H9 (cell line): Measurements from ENCODE around the gene HRH1. TPM values are rescaled to one million over a fixed set of nuclear protein-coding genes. Genes with fewer than 3 reads are reported as not detected.

Experiments used
- DNase-seq: peaks from one replicate; pipeline ENCODE4 v3.0.0-alpha.2; 2017
- H2AFZ ChIP-seq: one replicate; pipeline ENCODE4 v1.6.1; 2013; ENCODE audit warnings: mild to moderate bottlenecking, low read length, control low read depth, moderate library complexity
- H2AK5ac ChIP-seq: 2 replicates; pipeline ENCODE4 v1.6.1; 2013; ENCODE audit warnings: low read length, control low read depth, mixed read lengths; ENCODE audit not compliant: insufficient read length
- H2BK120ac ChIP-seq: one replicate; pipeline ENCODE4 v1.6.1; 2013; ENCODE audit warnings: low read depth, mild to moderate bottlenecking, low read length, control low read depth, inconsistent platforms; ENCODE audit not compliant: poor library complexity, severe bottlenecking
- H2BK12ac ChIP-seq: 2 replicates; pipeline ENCODE4 v1.6.1; 2013; ENCODE audit warnings: low read length, control low read depth, mixed read lengths, low read depth; ENCODE audit not compliant: insufficient read length
- H2BK15ac ChIP-seq: 2 replicates; pipeline ENCODE4 v1.6.1; 2013; ENCODE audit warnings: low read depth, low read length, control low read depth
- H2BK20ac ChIP-seq: one replicate; pipeline ENCODE4 v1.6.1; 2013; ENCODE audit warnings: low read depth, mild to moderate bottlenecking, low read length, control low read depth, inconsistent platforms; ENCODE audit not compliant: poor library complexity, severe bottlenecking
- H2BK5ac ChIP-seq: 2 replicates; pipeline ENCODE4 v1.6.1; 2013; ENCODE audit warnings: low read length, control low read depth, mixed read lengths; ENCODE audit not compliant: insufficient read length
- H3K14ac ChIP-seq: 2 replicates; pipeline ENCODE4 v1.6.1; 2013; ENCODE audit warnings: low read length, control low read depth; ENCODE audit not compliant: insufficient read depth
- H3K18ac ChIP-seq: 2 replicates; pipeline ENCODE4 v1.6.1; 2013; ENCODE audit warnings: low read depth, mild to moderate bottlenecking, mixed read lengths, low read length, control low read depth; ENCODE audit not compliant: insufficient read length
- H3K23ac ChIP-seq: 2 replicates; pipeline ENCODE4 v1.6.1; 2013; ENCODE audit warnings: low read length, control low read depth, mixed read lengths, low read depth; ENCODE audit not compliant: insufficient read length
- H3K23me2 ChIP-seq: 2 replicates; pipeline ENCODE4 v1.6.1; 2013; ENCODE audit warnings: low read depth, mild to moderate bottlenecking, mixed read lengths, low read length, control low read depth; ENCODE audit not compliant: insufficient read length, poor library complexity, severe bottlenecking
- H3K27ac ChIP-seq: 2 replicates; pipeline ENCODE4 v1.5.1; 2013; ENCODE audit warnings: low read length, control low read depth, mixed read lengths, low read depth; ENCODE audit not compliant: insufficient read length
- H3K27me3 ChIP-seq: 2 replicates; pipeline ENCODE4 v1.6.1; 2013; ENCODE audit warnings: low read length, control low read depth, inconsistent platforms; ENCODE audit not compliant: insufficient read depth
- H3K4ac ChIP-seq: 2 replicates; pipeline ENCODE4 v1.6.1; 2013; ENCODE audit warnings: low read depth, mild to moderate bottlenecking, control low read depth, inconsistent platforms, low read length, moderate library complexity
- H3K4me1 ChIP-seq: 2 replicates; pipeline ENCODE4 v1.6.1; 2013; ENCODE audit warnings: low read length, control low read depth, inconsistent platforms; ENCODE audit not compliant: insufficient read depth
- H3K4me2 ChIP-seq: 2 replicates; pipeline ENCODE4 v1.6.1; 2013; ENCODE audit warnings: low read length, control low read depth, mixed read lengths; ENCODE audit not compliant: insufficient read length, insufficient read depth
- H3K56ac ChIP-seq: 2 replicates; pipeline ENCODE4 v1.6.1; 2013; ENCODE audit warnings: low read depth, mild to moderate bottlenecking, mixed read lengths, low read length, control low read depth; ENCODE audit not compliant: insufficient read length
- H3K79me1 ChIP-seq: 2 replicates; pipeline ENCODE4 v1.6.1; 2013; ENCODE audit warnings: low read depth, mild to moderate bottlenecking, moderate library complexity, low read length, control low read depth, inconsistent platforms; ENCODE audit not compliant: insufficient read depth, poor library complexity, severe bottlenecking
- H3K79me2 ChIP-seq: 2 replicates; pipeline ENCODE4 v1.6.1; 2013; ENCODE audit warnings: low read length, control low read depth, inconsistent platforms; ENCODE audit not compliant: insufficient read depth
- H3K9ac ChIP-seq: 2 replicates; pipeline ENCODE4 v1.6.1; 2013; ENCODE audit warnings: low read length, control low read depth, mixed read lengths; ENCODE audit not compliant: insufficient read length; ENCODE audit errors: extremely low read depth
- H3K9me3 ChIP-seq: one replicate; pipeline ENCODE4 v1.6.1; 2013; ENCODE audit warnings: low read depth, low read length, inconsistent platforms; ENCODE audit not compliant: control insufficient read depth
- H3T11ph ChIP-seq: one replicate; pipeline ENCODE4 v1.6.1; 2013; ENCODE audit warnings: mild to moderate bottlenecking, low read length, control low read depth, inconsistent platforms
- H4K20me1 ChIP-seq: one replicate; pipeline ENCODE4 v1.6.1; 2013; ENCODE audit not compliant: control insufficient read depth, insufficient read length, insufficient read depth
- H4K5ac ChIP-seq: 2 replicates; pipeline ENCODE4 v1.6.1; 2013; ENCODE audit warnings: low read depth, mild to moderate bottlenecking, mixed read lengths, low read length, control low read depth; ENCODE audit not compliant: insufficient read length
- H4K8ac ChIP-seq: replicated peaks from 2 replicates; pipeline ENCODE4 v1.6.1; 2013; ENCODE audit warnings: low read length, control low read depth, mixed read lengths, low read depth; ENCODE audit not compliant: insufficient read length
- H4K91ac ChIP-seq: 2 replicates; pipeline ENCODE4 v1.6.1; 2013; ENCODE audit warnings: low read depth, mild to moderate bottlenecking, moderate library complexity, mixed read lengths, low read length, control low read depth; ENCODE audit not compliant: insufficient read length
- H3K27ac Mint-ChIP-seq, 3 experiments: 2 replicates in 2 of 3; 3 replicates in 1 of 3; pipeline ENCODE4 v1.8.0; 2020 to 2021; ENCODE audit warnings: mixed read lengths in 3 of 3, mild to moderate bottlenecking in 1 of 3, moderate library complexity in 1 of 3
- H3K27me3 Mint-ChIP-seq: 2 replicates; pipeline ENCODE4 v1.8.0; 2021; ENCODE audit warnings: low read depth, mild to moderate bottlenecking, moderate library complexity, mixed read lengths
- H3K36me3 Mint-ChIP-seq, 3 experiments: 2 replicates in 2 of 3; 3 replicates in 1 of 3; pipeline ENCODE4 v1.8.0; 2020 to 2021; ENCODE audit warnings: low read depth in 3 of 3, mixed read lengths in 3 of 3; ENCODE audit not compliant: insufficient read depth in 1 of 3
- H3K4me1 Mint-ChIP-seq, 2 experiments: 2 replicates each; pipeline ENCODE4 v1.8.0; 2020; ENCODE audit warnings: mixed read lengths in 2 of 2
- H3K4me3 Mint-ChIP-seq, 2 experiments: 2 replicates in 1 of 2; 3 replicates in 1 of 2; pipeline ENCODE4 v1.8.0; 2020 to 2021; ENCODE audit warnings: mild to moderate bottlenecking in 2 of 2, mixed read lengths in 2 of 2, moderate library complexity in 1 of 2
- H3K9me3 Mint-ChIP-seq, 2 experiments: 2 replicates in 1 of 2; 3 replicates in 1 of 2; pipeline ENCODE4 v1.8.0; 2020; ENCODE audit warnings: mild to moderate bottlenecking in 2 of 2, mixed read lengths in 2 of 2, moderate library complexity in 1 of 2
- WGBS: extraction: QIAGEN DNeasy Blood & Tissue Kit; methylation state at CpG from one replicate; pipeline ENCODE4 v1.1.7; 2013; ENCODE audit warnings: missing lambda C conversion rate, low lambda C conversion rate, mixed read lengths; ENCODE audit not compliant: insufficient read length; ENCODE audit errors: extremely low coverage; 5-methylcytosine and 5-hydroxymethylcytosine counted together
- total RNA-seq: library from RNA; stranded (reverse); gene quantifications from 2 replicates; pipeline ENCODE4 v1.2.1, GENCODE V29; 2021
- TF ChIP-seq, protein P1 (sequence below): fragments of 200-600 bp; sonication (generic); conservative IDR thresholded peaks from 3 replicates; pipeline ENCODE4 v1.8.0; 2021; ENCODE audit warnings: antibody characterized with exemption, mild to moderate bottlenecking

HRH1 gene
- total RNA-seq, 1 experiment from 2014 or later: 0.74 TPM

DNA sequence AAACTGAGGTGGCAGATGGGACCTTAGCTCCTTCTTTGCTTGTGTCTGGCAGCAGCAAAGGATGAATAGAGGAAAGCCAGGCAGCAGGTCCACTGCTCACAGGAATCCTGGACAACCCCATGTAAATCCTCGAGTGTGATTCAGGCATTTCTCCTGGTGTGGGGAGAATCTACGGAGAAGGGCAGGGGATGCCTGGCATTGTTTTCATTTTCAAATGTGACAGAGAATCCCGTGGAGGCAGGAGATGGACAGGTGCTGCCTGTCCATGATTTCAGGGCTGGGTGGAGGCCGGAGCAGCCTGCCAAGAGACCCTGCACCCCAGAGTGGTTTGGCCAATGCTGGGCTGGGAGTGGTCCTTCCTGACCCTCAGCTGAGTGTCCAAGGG lies 1.7 kb downstream of the HRH1 start:
- H3K27ac Mint-ChIP-seq: no peak overlapping the region
- Histone ChIP-seq H4K5ac (no peak overlapping the region), H4K20me1 (no peaks in the 10 kb centered on the region), H2AFZ (no peak overlapping the region), H4K8ac (no peak overlapping the region), H2BK20ac (no peak overlapping the region), H3K18ac (no peak overlapping the region), H3K27me3 (peaks cover 16% of the 10 kb centered on the region; the same call in 1 of the 2 replicates), H3K4me1 (no peaks in the 10 kb centered on the region), H3K9ac (no peak overlapping the region), H3K23me2 (peaks cover 13% of the 10 kb centered on the region), H3K4ac (no peak overlapping the region), H2BK12ac (no peak overlapping the region), H3K27ac (no peak overlapping the region), H3K4me2 (no peak overlapping the region), H2BK15ac (no peak overlapping the region), H3K56ac (no peak overlapping the region), H3K23ac (no peak overlapping the region), H3K14ac (no peak overlapping the region), H3K79me2 (no peaks in the 10 kb centered on the region), H2AK5ac (no peak overlapping the region), H3K79me1 (no peaks in the 10 kb centered on the region), H3T11ph (no peak overlapping the region), H2BK120ac (no peak overlapping the region), H3K9me3 (no peaks in the 10 kb centered on the region), H4K91ac (no peak overlapping the region), H2BK5ac (no peak overlapping the region)
- H3K4me3 Mint-ChIP-seq: no peak overlapping the region
- DNase-seq: no peak
- WGBS: no CpG with 5 or more reads among the region's 4 CpGs
- H3K36me3 Mint-ChIP-seq: no peaks in the 10 kb centered on the region
- TF ChIP-seq, protein P1, sequence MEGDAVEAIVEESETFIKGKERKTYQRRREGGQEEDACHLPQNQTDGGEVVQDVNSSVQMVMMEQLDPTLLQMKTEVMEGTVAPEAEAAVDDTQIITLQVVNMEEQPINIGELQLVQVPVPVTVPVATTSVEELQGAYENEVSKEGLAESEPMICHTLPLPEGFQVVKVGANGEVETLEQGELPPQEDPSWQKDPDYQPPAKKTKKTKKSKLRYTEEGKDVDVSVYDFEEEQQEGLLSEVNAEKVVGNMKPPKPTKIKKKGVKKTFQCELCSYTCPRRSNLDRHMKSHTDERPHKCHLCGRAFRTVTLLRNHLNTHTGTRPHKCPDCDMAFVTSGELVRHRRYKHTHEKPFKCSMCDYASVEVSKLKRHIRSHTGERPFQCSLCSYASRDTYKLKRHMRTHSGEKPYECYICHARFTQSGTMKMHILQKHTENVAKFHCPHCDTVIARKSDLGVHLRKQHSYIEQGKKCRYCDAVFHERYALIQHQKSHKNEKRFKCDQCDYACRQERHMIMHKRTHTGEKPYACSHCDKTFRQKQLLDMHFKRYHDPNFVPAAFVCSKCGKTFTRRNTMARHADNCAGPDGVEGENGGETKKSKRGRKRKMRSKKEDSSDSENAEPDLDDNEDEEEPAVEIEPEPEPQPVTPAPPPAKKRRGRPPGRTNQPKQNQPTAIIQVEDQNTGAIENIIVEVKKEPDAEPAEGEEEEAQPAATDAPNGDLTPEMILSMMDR: no peak
- H3K27me3 Mint-ChIP-seq: peaks cover 71% of the 10 kb centered on the region
- H3K9me3 Mint-ChIP-seq: no peaks in the 10 kb centered on the region
- H3K4me1 Mint-ChIP-seq: peaks cover 14 to 16% of the 10 kb centered on the region in 2 experiments
